ENCODE data around the gene DIAPH2. TPM values are rescaled to one million over a fixed set of nuclear protein-coding genes. Genes with fewer than 3 reads are reported as not detected.

Gene DIAPH2
- total RNA-seq, 1 experiment from 2014 or later, result 10.9 TPM

GRCh38 chrX:97369947-97370346, 685.3 kb downstream of the DIAPH2 start:
- TF ChIP-seq SIN3A (IDR thresholded peaks at IDR 0.05; ENCODE audit: low read depth) (no peak), ZBTB33 (IDR thresholded peaks at IDR 0.05; ENCODE audit: extremely low read depth, insufficient replicate concordance, low read length) (no peak), RAD21 (IDR thresholded peaks at IDR 0.05; ENCODE audit: low read depth) (no peak), POLR2AphosphoS5 (IDR thresholded peaks at IDR 0.05; ENCODE audit: low read depth, low read length) (no peak)
- POLR2A ChIA-PET, result no interaction called here
- no peak overlapping the region for H2AFZ ChIP-seq (ENCODE audit: low read depth, low read length, poor library complexity, severe bottlenecking)
- H3K9me2 ChIP-seq (ENCODE audit: insufficient read depth), result no peaks in the 10 kb centered on the region
- H4K20me1 ChIP-seq (ENCODE audit: insufficient read depth), result no peaks in the 10 kb centered on the region
- H3K27ac ChIP-seq (ENCODE audit: low read depth, low read length), result no peak overlapping the region
- DNase-seq (ENCODE audit: low read depth, low spot score) (no peak), ATAC-seq (no peak)
- no peak overlapping the region for H3K4me2 ChIP-seq (ENCODE audit: low read length)
- H3K9ac ChIP-seq (ENCODE audit: low read length), result no peak overlapping the region
- no peaks in the 10 kb centered on the region for H3K9me3 ChIP-seq (ENCODE audit: control insufficient read depth in 1 of 2, insufficient read depth in 1 of 2, low read depth in 1 of 2, low read length in 2 of 2)
- intact Hi-C loops (cut with micrococcal nuclease), result no loop called here
- H3K4me3 ChIP-seq (replicated peaks in 1 of 2; ENCODE audit: low read depth in 1 of 2, low read length in 2 of 2), result no peak overlapping the region
- RAD21 ChIA-PET (ENCODE audit: low non-redundant PET in 1 of 2, low total read pairs in 2 of 2, uncharacterized antibody in 2 of 2, unreplicated experiment in 2 of 2), result no interaction called here
- CTCF ChIA-PET, result no interaction called here
- no peaks in the 10 kb centered on the region for H3K27me3 ChIP-seq (ENCODE audit: insufficient read depth, low read length)
- H3K36me3 ChIP-seq (ENCODE audit: control insufficient read depth in 1 of 2, insufficient read depth in 2 of 2, low read length in 2 of 2), result no peaks in the 10 kb centered on the region
- H3K79me2 ChIP-seq (ENCODE audit: insufficient read depth, low read length), result no peaks in the 10 kb centered on the region
- no peaks in the 10 kb centered on the region for H3K4me1 ChIP-seq (ENCODE audit: control insufficient read depth in 1 of 2, insufficient read depth in 2 of 2, low read length in 2 of 2)
- BruUV-seq (replicated peaks), result no TSS peak

GRCh38 chrX:97372001-97372766, 687.5 kb downstream of the DIAPH2 start:
- Histone ChIP-seq H3K4me2 (ENCODE audit: low read length) (no peak overlapping the region), H3K4me3 (replicated peaks in 1 of 2; ENCODE audit: low read depth in 1 of 2, low read length in 2 of 2) (no peak overlapping the region), H4K20me1 (ENCODE audit: insufficient read depth) (no peaks in the 10 kb centered on the region), H2AFZ (ENCODE audit: low read depth, low read length, poor library complexity, severe bottlenecking) (no peak overlapping the region), H3K79me2 (ENCODE audit: insufficient read depth, low read length) (no peaks in the 10 kb centered on the region), H3K9me3 (ENCODE audit: control insufficient read depth in 1 of 2, insufficient read depth in 1 of 2, low read depth in 1 of 2, low read length in 2 of 2) (no peaks in the 10 kb centered on the region), H3K27ac (ENCODE audit: low read depth, low read length) (no peak overlapping the region), H3K9ac (ENCODE audit: low read length) (no peak overlapping the region), H3K36me3 (ENCODE audit: control insufficient read depth in 1 of 2, insufficient read depth in 2 of 2, low read length in 2 of 2) (no peaks in the 10 kb centered on the region), H3K4me1 (ENCODE audit: control insufficient read depth in 1 of 2, insufficient read depth in 2 of 2, low read length in 2 of 2) (no peaks in the 10 kb centered on the region), H3K9me2 (ENCODE audit: insufficient read depth) (no peaks in the 10 kb centered on the region), H3K27me3 (ENCODE audit: insufficient read depth, low read length) (no peaks in the 10 kb centered on the region)
- RAD21 ChIA-PET (ENCODE audit: low non-redundant PET in 1 of 2, low total read pairs in 2 of 2, uncharacterized antibody in 2 of 2, unreplicated experiment in 2 of 2), result no interaction called here
- no TSS peak for BruUV-seq (replicated peaks)
- DNase-seq (ENCODE audit: low read depth, low spot score) (no peak), ATAC-seq (no peak)
- CTCF ChIA-PET, result no interaction called here
- intact Hi-C loops (cut with micrococcal nuclease), result no loop called here
- TF ChIP-seq RAD21 (IDR thresholded peaks at IDR 0.05; ENCODE audit: low read depth), result no peak
- no peak for TF ChIP-seq SRF (IDR thresholded peaks at IDR 0.05; ENCODE audit: low read depth)
- TF ChIP-seq ATF3 (IDR thresholded peaks at IDR 0.05), result no peak
- TF ChIP-seq REST (IDR thresholded peaks at IDR 0.05; ENCODE audit: low read depth), result no peak
- POLR2A ChIA-PET, result no interaction called here

Measured in HCT116 (cell line).